ENCODE measurements around the gene HIVEP3.

GRCh38 chr1:41468122-41468762 is 450.5 kb downstream of the HIVEP3 start:
- TF ChIP-seq POLR2A (IDR thresholded peaks at IDR 0.05; ENCODE audit: low read depth) (no peak), POLR2AphosphoS5 (IDR thresholded peaks at IDR 0.05) (no peak), CTCF (IDR thresholded peaks at IDR 0.05) (no peak), EP300 (IDR thresholded peaks at IDR 0.05) (no peak)
